ENCODE results near the gene RBMX. TPM values are rescaled to one million over a fixed set of nuclear protein-coding genes. Genes with fewer than 3 reads are reported as not detected.
"Not testable (repeated sequence)": the region's sequence is repeated elsewhere in the genome, so short reads cannot be mapped to it uniquely, and the experiment has no call there.

RBMX gene
- 193 TPM for polyA plus RNA-seq (2012; ENCODE audit: low read depth, missing spikeins)

GRCh38 chrX:136880452-136881013 lies at the start of gene RBMX:
TSS of gene RBMX (minus strand) at chrX:136880725. CDS start at chrX:136879427, 1,298 bp downstream.
- TF ChIP-seq TAF1 (IDR thresholded peaks at IDR 0.05; ENCODE audit: low read depth, low read length) (peak; percentile 91), SPI1 (IDR thresholded peaks at IDR 0.05; ENCODE audit: low read depth, low read length) (peak; percentile 50), POLR2AphosphoS5 (IDR thresholded peaks at IDR 0.05; ENCODE audit: low read depth, low read length) (peak; percentile 99), PAX5 (IDR thresholded peaks at IDR 0.05; ENCODE audit: insufficient read depth, low read length, severe bottlenecking) (no peak), POU2F2 (IDR thresholded peaks at IDR 0.05; ENCODE audit: low read depth, low read length) (peak; percentile 87), POLR2A (IDR thresholded peaks at IDR 0.05; ENCODE audit: low read depth, low read length) (peak; percentile 99)
- FAIRE-seq (peak; percentile 92), DNase-seq (ENCODE audit: insufficient read length, low spot score) (peak; percentile 54)

- not testable (repeated sequence) for FAIRE-seq
Observed at GRCh38 chrX:136921438-136921837, 40.9 kb upstream of the RBMX start.

GRCh38 chrX:136920001-136920400 lies 39.5 kb upstream of the RBMX start:
- FAIRE-seq (no peak), DNase-seq (ENCODE audit: insufficient read length, low spot score) (no peak)
- TF ChIP-seq TAF1 (IDR thresholded peaks at IDR 0.05; ENCODE audit: low read depth, low read length): no peak
- TF ChIP-seq POLR2A (IDR thresholded peaks at IDR 0.05; ENCODE audit: low read depth, low read length): no peak
- TF ChIP-seq POU2F2 (IDR thresholded peaks at IDR 0.05; ENCODE audit: low read depth, low read length): no peak
- TF ChIP-seq PAX5 (IDR thresholded peaks at IDR 0.05; ENCODE audit: insufficient read depth, low read length, severe bottlenecking): no peak

More at GRCh38 chrX:136921438-136921837, 40.9 kb upstream of the RBMX start:
- DNase-seq (ENCODE audit: insufficient read length, low spot score): not testable (repeated sequence)

- TF ChIP-seq POLR2A (IDR thresholded peaks at IDR 0.05; ENCODE audit: low read depth, low read length) (no peak), POU2F2 (IDR thresholded peaks at IDR 0.05; ENCODE audit: low read depth, low read length) (no peak), PAX5 (IDR thresholded peaks at IDR 0.05; ENCODE audit: insufficient read depth, low read length, severe bottlenecking) (no peak), TAF1 (IDR thresholded peaks at IDR 0.05; ENCODE audit: low read depth, low read length) (no peak), SPI1 (IDR thresholded peaks at IDR 0.05; ENCODE audit: low read depth, low read length) (no peak), POLR2AphosphoS5 (IDR thresholded peaks at IDR 0.05; ENCODE audit: low read depth, low read length) (no peak)
- DNase-seq (ENCODE audit: insufficient read length, low spot score) (no peak), FAIRE-seq (no peak)
Observed at GRCh38 chrX:136916827-136917226, 36.3 kb upstream of the RBMX start.

GRCh38 chrX:136911661-136912060 lies 31.1 kb upstream of the RBMX start:
- not testable (repeated sequence) for FAIRE-seq; DNase-seq (ENCODE audit: insufficient read length, low spot score)

GRCh38 chrX:136911253-136911652 lies 30.7 kb upstream of the RBMX start:
- DNase-seq (ENCODE audit: insufficient read length, low spot score): no peak
- FAIRE-seq: no peak
- TF ChIP-seq POU2F2 (IDR thresholded peaks at IDR 0.05; ENCODE audit: low read depth, low read length): no peak

- TF ChIP-seq SPI1 (IDR thresholded peaks at IDR 0.05; ENCODE audit: low read depth, low read length): no peak
- TF ChIP-seq TAF1 (IDR thresholded peaks at IDR 0.05; ENCODE audit: low read depth, low read length): no peak
- TF ChIP-seq PAX5 (IDR thresholded peaks at IDR 0.05; ENCODE audit: insufficient read depth, low read length, severe bottlenecking): no peak
- no peak for TF ChIP-seq POU2F2 (IDR thresholded peaks at IDR 0.05; ENCODE audit: low read depth, low read length)
- DNase-seq (ENCODE audit: insufficient read length, low spot score) (no peak), FAIRE-seq (no peak)
Observed at GRCh38 chrX:136910565-136911035, 30.1 kb upstream of the RBMX start.

- FAIRE-seq: peak; percentile 96
- DNase-seq (ENCODE audit: insufficient read length, low spot score): peak; percentile 23
- TF ChIP-seq PAX5 (IDR thresholded peaks at IDR 0.05; ENCODE audit: insufficient read depth, low read length, severe bottlenecking) (no peak), TAF1 (IDR thresholded peaks at IDR 0.05; ENCODE audit: low read depth, low read length) (no peak), SPI1 (IDR thresholded peaks at IDR 0.05; ENCODE audit: low read depth, low read length) (peak; percentile 29; the same call in 1 of the 2 replicates)
Observed at GRCh38 chrX:136909706-136910564, 29.4 kb upstream of the RBMX start.

- FAIRE-seq (peak; percentile 97), DNase-seq (ENCODE audit: insufficient read length, low spot score) (peak; percentile 73)
- no peak for TF ChIP-seq POU2F2 (IDR thresholded peaks at IDR 0.05; ENCODE audit: low read depth, low read length)
- no peak for TF ChIP-seq TAF1 (IDR thresholded peaks at IDR 0.05; ENCODE audit: low read depth, low read length)
- no peak for TF ChIP-seq POLR2AphosphoS5 (IDR thresholded peaks at IDR 0.05; ENCODE audit: low read depth, low read length)
- no peak for TF ChIP-seq POLR2A (IDR thresholded peaks at IDR 0.05; ENCODE audit: low read depth, low read length)
- TF ChIP-seq SPI1 (IDR thresholded peaks at IDR 0.05; ENCODE audit: low read depth, low read length): no peak
- no peak for TF ChIP-seq PAX5 (IDR thresholded peaks at IDR 0.05; ENCODE audit: insufficient read depth, low read length, severe bottlenecking)
Observed at GRCh38 chrX:136909119-136909705, 28.7 kb upstream of the RBMX start.

- no peak for FAIRE-seq
- TF ChIP-seq PAX5 (IDR thresholded peaks at IDR 0.05; ENCODE audit: insufficient read depth, low read length, severe bottlenecking) (no peak), SPI1 (IDR thresholded peaks at IDR 0.05; ENCODE audit: low read depth, low read length) (no peak), TAF1 (IDR thresholded peaks at IDR 0.05; ENCODE audit: low read depth, low read length) (no peak), POU2F2 (IDR thresholded peaks at IDR 0.05; ENCODE audit: low read depth, low read length) (no peak), POLR2AphosphoS5 (IDR thresholded peaks at IDR 0.05; ENCODE audit: low read depth, low read length) (no peak), POLR2A (IDR thresholded peaks at IDR 0.05; ENCODE audit: low read depth, low read length) (no peak)
- DNase-seq (ENCODE audit: insufficient read length, low spot score): no peak
Observed at GRCh38 chrX:136907621-136908020, 27.1 kb upstream of the RBMX start.

Data from GM12891 (cell line).